ENCODE results near the gene HACD3.

- TF ChIP-seq CTCF (IDR thresholded peaks at IDR 0.05) (no peak), POLR2A (IDR thresholded peaks at IDR 0.05) (no peak)
These were observed 68.2 kb downstream of the HACD3 start for GRCh38 chr15:65598468-65598867.
